GM23338 (cell line): ENCODE results near the gene PTCHD1. TPM values are rescaled to one million over a fixed set of nuclear protein-coding genes. Genes with fewer than 3 reads are reported as not detected.

Experiments used
- ATAC-seq: fragments of 200-7000 bp; cut with Tn5 transposase; 3 replicates; pipeline ENCODE4 v1.9.1; 2020
- DNase-seq: peaks from one replicate; pipeline ENCODE4 v3.0.0-alpha.2; 2015; ENCODE audit warnings: low spot score
- H2AFZ ChIP-seq: fragments of 200-600 bp; sonication (generic); 2 replicates; pipeline ENCODE4 v1.8.0; 2016; ENCODE audit warnings: antibody characterized with exemption, mild to moderate bottlenecking, moderate library complexity
- H3F3A ChIP-seq: fragments of 200-600 bp; sonication (generic); replicated peaks from 2 replicates; pipeline ENCODE4 v1.8.0; 2017; ENCODE audit warnings: antibody characterized with exemption, mixed run types, low read depth
- H3K27ac ChIP-seq: fragments of 200-600 bp; sonication (generic); 2 replicates; pipeline ENCODE4 v1.6.1; 2016; ENCODE audit warnings: low read depth
- H3K27me3 ChIP-seq: fragments of 200-600 bp; sonication (generic); 2 replicates; pipeline ENCODE4 v1.8.0; 2016; ENCODE audit warnings: mild to moderate bottlenecking, mixed run types, moderate library complexity; ENCODE audit not compliant: insufficient read depth
- H3K36me3 ChIP-seq: fragments of 200-600 bp; sonication (generic); 2 replicates; pipeline ENCODE4 v1.8.0; 2016; ENCODE audit warnings: mild to moderate bottlenecking; ENCODE audit not compliant: insufficient read depth
- H3K4me1 ChIP-seq: fragments of 200-600 bp; sonication (generic); 2 replicates; pipeline ENCODE4 v1.8.0; 2016; ENCODE audit warnings: mild to moderate bottlenecking, moderate library complexity; ENCODE audit not compliant: insufficient read depth
- H3K4me2 ChIP-seq: fragments of 200-600 bp; sonication (generic); 2 replicates; pipeline ENCODE4 v1.7.1; 2017; ENCODE audit warnings: mixed run types
- H3K4me3 ChIP-seq: fragments of 200-600 bp; sonication (generic); 2 replicates; pipeline ENCODE4 v1.6.1; 2016; ENCODE audit warnings: mixed run types
- H3K79me2 ChIP-seq: fragments of 200-600 bp; sonication (generic); replicated peaks from 2 replicates; pipeline ENCODE4 v1.8.0; 2017; ENCODE audit warnings: mild to moderate bottlenecking; ENCODE audit not compliant: insufficient read depth
- H3K9me2 ChIP-seq: fragments of 200-600 bp; sonication (generic); 2 replicates; pipeline ENCODE4 v1.8.0; 2017; ENCODE audit not compliant: insufficient read depth
- H4K20me1 ChIP-seq: fragments of 200-600 bp; sonication (generic); replicated peaks from 2 replicates; pipeline ENCODE4 v1.8.0; 2017; ENCODE audit warnings: mild to moderate bottlenecking; ENCODE audit not compliant: insufficient read depth
- H3K27ac Mint-ChIP-seq: 2 replicates; pipeline ENCODE4 v1.8.0; 2020; ENCODE audit warnings: inconsistent platforms, mild to moderate bottlenecking, moderate library complexity, mixed read lengths
- H3K27me3 Mint-ChIP-seq: 3 replicates; pipeline ENCODE4 v1.8.0; 2022; ENCODE audit warnings: low read depth, mild to moderate bottlenecking, moderate library complexity, mixed read lengths, inconsistent platforms; ENCODE audit not compliant: insufficient read depth, poor library complexity
- H3K36me3 Mint-ChIP-seq: 3 replicates; pipeline ENCODE4 v1.8.0; 2021; ENCODE audit warnings: low read depth, mild to moderate bottlenecking, inconsistent platforms, moderate library complexity, mixed read lengths
- H3K4me1 Mint-ChIP-seq: 3 replicates; pipeline ENCODE4 v1.8.0; 2020; ENCODE audit warnings: mild to moderate bottlenecking, inconsistent platforms, mixed read lengths
- H3K4me3 Mint-ChIP-seq: 3 replicates; pipeline ENCODE4 v1.8.0; 2021; ENCODE audit warnings: moderate library complexity, mild to moderate bottlenecking, inconsistent platforms, mixed read lengths
- H3K9me3 Mint-ChIP-seq: 3 replicates; pipeline ENCODE4 v1.8.0; 2020; ENCODE audit warnings: moderate library complexity, mild to moderate bottlenecking, inconsistent platforms, mixed read lengths
- CREB1 ChIP-seq: fragments of 250-450 bp; sonication (Bioruptor Pico); IDR thresholded peaks from 2 replicates; pipeline ENCODE4 v1.5.0; 2020; ENCODE audit warnings: low read depth, mild to moderate bottlenecking, moderate library complexity
- EZH2 ChIP-seq: fragments of 200-600 bp; sonication (generic); IDR thresholded peaks from one replicate; pipeline ENCODE4 v1.8.0; 2017; ENCODE audit warnings: antibody characterized with exemption, mild to moderate bottlenecking, low read depth; ENCODE audit not compliant: unreplicated experiment
- EZH2phosphoT487 ChIP-seq: fragments of 200-600 bp; sonication (generic); IDR thresholded peaks from one replicate; pipeline ENCODE4 v1.8.1; 2018; ENCODE audit warnings: antibody characterized with exemption; ENCODE audit not compliant: unreplicated experiment
- JUNB ChIP-seq: IDR thresholded peaks from one replicate; pipeline ENCODE4 v1.6.1; 2016; ENCODE audit warnings: antibody characterized with exemption; ENCODE audit not compliant: unreplicated experiment
- NANOG ChIP-seq: IDR thresholded peaks from 2 replicates; pipeline ENCODE4 v1.6.1; 2016; ENCODE audit warnings: antibody characterized with exemption, borderline replicate concordance
- POLR2AphosphoS5 ChIP-seq: IDR thresholded peaks from 2 replicates; pipeline ENCODE4 v1.6.1; 2016; ENCODE audit warnings: antibody characterized with exemption, low read depth
- STAT1 ChIP-seq: IDR thresholded peaks from one replicate; pipeline ENCODE4 v1.6.1; 2016; ENCODE audit warnings: antibody characterized with exemption; ENCODE audit not compliant: unreplicated experiment
- ZNF114 ChIP-seq: fragments of 250-450 bp; sonication (Bioruptor Pico); IDR thresholded peaks from 2 replicates; pipeline ENCODE4 v1.5.0; 2020; ENCODE audit warnings: mild to moderate bottlenecking, moderate library complexity
- ZNF331 ChIP-seq: fragments of 250-450 bp; sonication (Bioruptor Pico); IDR thresholded peaks from 2 replicates; pipeline ENCODE4 v1.5.0; 2020; ENCODE audit warnings: low read depth, mild to moderate bottlenecking, moderate library complexity
- polyA plus RNA-seq: library from polyadenylated mRNA; unstranded; fragments of >200 nt; fragmentation: Nextera tagmentation; extraction: Ambion mirVana; gene quantifications from 2 replicates; pipeline ENCODE4 v1.2.1, GENCODE V29; 2016
- total RNA-seq: library from RNA; depleted of rRNA; stranded (reverse); fragments of >200 nt; shearing (Covaris generic); gene quantifications from 2 replicates; pipeline ENCODE4 v1.2.3, GENCODE V29; 2014
- TF ChIP-seq, protein P1 (sequence below): IDR thresholded peaks from 2 replicates; pipeline ENCODE4 v1.6.1; 2016; ENCODE audit warnings: antibody characterized with exemption
- TF ChIP-seq, protein P2 (sequence below): fragments of 250-450 bp; sonication (Bioruptor Pico); IDR thresholded peaks from 2 replicates; pipeline ENCODE4 v1.5.0; 2020; ENCODE audit warnings: mild to moderate bottlenecking, moderate library complexity
- TF ChIP-seq, protein P3 (sequence below): IDR thresholded peaks from one replicate; pipeline ENCODE4 v1.6.1; 2018; ENCODE audit warnings: antibody characterized with exemption; ENCODE audit not compliant: unreplicated experiment
- TF ChIP-seq, protein P4 (sequence below), 2 experiments: fragments of 200-600 bp in 1 of 2; sonication (generic) in 1 of 2; conservative IDR thresholded peaks; 2 replicates each; pipeline versions ENCODE4 v1.5.1 to v1.6.1; 2016 to 2017; ENCODE audit warnings: antibody characterized with exemption in 2 of 2, low read depth in 2 of 2, mild to moderate bottlenecking in 2 of 2, moderate library complexity in 1 of 2

PTCHD1 gene
- total and polyA plus RNA-seq, 2 experiments from 2014 or later: 1.5 to 1.9 TPM

DNA sequence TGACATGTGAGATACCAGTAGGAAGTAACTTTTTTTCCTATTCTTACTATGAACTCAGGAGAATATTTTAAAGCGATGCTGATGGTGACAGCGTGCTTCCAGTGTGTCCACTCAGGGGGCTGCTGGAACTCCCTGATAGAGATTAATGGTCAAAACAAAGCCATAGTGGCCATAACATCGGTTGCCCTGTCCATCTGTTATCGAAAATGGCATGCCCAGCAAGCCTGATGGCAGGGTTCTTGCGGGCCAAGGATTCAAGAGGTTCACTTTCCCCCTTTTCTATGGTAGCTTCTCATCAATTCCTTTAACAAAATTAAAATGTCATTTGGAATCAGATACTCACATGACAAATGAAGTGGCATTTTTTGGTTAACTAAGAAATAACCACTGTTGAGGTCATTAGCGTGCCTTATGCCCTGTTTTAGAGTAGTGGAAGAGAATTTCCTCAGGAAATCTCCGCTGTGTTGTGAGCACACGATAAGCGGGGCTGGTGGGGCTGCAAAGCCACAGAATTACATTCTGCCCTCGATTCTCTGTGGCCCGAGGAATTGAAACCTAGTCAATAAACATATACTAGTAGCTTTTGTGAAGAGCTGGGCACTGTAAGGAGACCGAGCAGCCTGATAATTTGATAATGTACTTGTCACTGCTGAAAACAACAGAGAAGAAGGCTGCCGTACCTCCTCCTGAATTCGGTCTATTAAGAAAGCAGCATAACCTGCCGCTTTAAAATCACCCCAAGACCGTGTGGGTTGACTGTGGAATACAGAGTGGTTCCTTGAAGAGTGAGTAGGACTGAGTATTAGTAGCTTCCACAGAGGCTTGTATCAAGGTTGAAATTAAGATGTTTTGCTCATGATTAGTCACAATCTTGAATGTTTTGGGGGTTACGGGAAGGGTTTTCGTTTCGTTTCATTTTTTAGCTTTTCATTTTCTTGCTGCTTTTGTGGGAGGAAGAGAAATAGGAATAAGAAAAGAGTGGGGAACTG, 46.7 kb downstream of the PTCHD1 start:
- Histone ChIP-seq H3K79me2 (no peaks in the 10 kb centered on the region), H4K20me1 (no peaks in the 10 kb centered on the region), H3K27me3 (no peaks in the 10 kb centered on the region), H3K4me3 (no peak overlapping the region), H3K4me2 (no peak overlapping the region; the same call in 1 of the 2 replicates), H2AFZ (no peak overlapping the region), H3K4me1 (peaks cover 8% of the 10 kb centered on the region), H3K36me3 (no peaks in the 10 kb centered on the region), H3K27ac (peak overlapping the region; percentile 59; the same call in 1 of the 2 replicates), H3K9me2 (no peaks in the 10 kb centered on the region), H3F3A (no peaks in the 10 kb centered on the region)
- DNase-seq (no peak), ATAC-seq (no peak)
- TF ChIP-seq, protein P1, sequence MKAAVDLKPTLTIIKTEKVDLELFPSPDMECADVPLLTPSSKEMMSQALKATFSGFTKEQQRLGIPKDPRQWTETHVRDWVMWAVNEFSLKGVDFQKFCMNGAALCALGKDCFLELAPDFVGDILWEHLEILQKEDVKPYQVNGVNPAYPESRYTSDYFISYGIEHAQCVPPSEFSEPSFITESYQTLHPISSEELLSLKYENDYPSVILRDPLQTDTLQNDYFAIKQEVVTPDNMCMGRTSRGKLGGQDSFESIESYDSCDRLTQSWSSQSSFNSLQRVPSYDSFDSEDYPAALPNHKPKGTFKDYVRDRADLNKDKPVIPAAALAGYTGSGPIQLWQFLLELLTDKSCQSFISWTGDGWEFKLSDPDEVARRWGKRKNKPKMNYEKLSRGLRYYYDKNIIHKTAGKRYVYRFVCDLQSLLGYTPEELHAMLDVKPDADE: no peak
- no peak for TF ChIP-seq NANOG
- TF ChIP-seq, protein P2, sequence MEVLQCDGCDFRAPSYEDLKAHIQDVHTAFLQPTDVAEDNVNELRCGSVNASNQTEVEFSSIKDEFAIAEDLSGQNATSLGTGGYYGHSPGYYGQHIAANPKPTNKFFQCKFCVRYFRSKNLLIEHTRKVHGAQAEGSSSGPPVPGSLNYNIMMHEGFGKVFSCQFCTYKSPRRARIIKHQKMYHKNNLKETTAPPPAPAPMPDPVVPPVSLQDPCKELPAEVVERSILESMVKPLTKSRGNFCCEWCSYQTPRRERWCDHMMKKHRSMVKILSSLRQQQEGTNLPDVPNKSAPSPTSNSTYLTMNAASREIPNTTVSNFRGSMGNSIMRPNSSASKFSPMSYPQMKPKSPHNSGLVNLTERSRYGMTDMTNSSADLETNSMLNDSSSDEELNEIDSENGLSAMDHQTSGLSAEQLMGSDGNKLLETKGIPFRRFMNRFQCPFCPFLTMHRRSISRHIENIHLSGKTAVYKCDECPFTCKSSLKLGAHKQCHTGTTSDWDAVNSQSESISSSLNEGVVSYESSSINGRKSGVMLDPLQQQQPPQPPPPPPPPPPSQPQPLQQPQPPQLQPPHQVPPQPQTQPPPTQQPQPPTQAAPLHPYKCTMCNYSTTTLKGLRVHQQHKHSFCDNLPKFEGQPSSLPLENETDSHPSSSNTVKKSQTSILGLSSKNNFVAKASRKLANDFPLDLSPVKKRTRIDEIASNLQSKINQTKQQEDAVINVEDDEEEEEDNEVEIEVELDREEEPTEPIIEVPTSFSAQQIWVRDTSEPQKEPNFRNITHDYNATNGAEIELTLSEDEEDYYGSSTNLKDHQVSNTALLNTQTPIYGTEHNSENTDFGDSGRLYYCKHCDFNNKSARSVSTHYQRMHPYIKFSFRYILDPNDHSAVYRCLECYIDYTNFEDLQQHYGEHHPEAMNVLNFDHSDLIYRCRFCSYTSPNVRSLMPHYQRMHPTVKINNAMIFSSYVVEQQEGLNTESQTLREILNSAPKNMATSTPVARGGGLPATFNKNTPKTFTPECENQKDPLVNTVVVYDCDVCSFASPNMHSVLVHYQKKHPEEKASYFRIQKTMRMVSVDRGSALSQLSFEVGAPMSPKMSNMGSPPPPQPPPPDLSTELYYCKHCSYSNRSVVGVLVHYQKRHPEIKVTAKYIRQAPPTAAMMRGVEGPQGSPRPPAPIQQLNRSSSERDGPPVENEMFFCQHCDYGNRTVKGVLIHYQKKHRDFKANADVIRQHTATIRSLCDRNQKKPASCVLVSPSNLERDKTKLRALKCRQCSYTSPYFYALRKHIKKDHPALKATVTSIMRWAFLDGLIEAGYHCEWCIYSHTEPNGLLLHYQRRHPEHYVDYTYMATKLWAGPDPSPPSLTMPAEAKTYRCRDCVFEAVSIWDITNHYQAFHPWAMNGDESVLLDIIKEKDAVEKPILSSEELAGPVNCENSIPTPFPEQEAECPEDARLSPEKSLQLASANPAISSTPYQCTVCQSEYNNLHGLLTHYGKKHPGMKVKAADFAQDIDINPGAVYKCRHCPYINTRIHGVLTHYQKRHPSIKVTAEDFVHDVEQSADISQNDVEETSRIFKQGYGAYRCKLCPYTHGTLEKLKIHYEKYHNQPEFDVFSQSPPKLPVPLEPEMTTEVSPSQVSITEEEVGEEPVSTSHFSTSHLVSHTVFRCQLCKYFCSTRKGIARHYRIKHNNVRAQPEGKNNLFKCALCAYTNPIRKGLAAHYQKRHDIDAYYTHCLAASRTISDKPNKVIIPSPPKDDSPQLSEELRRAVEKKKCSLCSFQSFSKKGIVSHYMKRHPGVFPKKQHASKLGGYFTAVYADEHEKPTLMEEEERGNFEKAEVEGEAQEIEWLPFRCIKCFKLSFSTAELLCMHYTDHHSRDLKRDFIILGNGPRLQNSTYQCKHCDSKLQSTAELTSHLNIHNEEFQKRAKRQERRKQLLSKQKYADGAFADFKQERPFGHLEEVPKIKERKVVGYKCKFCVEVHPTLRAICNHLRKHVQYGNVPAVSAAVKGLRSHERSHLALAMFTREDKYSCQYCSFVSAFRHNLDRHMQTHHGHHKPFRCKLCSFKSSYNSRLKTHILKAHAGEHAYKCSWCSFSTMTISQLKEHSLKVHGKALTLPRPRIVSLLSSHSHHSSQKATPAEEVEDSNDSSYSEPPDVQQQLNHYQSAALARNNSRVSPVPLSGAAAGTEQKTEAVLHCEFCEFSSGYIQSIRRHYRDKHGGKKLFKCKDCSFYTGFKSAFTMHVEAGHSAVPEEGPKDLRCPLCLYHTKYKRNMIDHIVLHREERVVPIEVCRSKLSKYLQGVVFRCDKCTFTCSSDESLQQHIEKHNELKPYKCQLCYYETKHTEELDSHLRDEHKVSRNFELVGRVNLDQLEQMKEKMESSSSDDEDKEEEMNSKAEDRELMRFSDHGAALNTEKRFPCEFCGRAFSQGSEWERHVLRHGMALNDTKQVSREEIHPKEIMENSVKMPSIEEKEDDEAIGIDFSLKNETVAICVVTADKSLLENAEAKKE (CRISPR knock-in tag): no peak
- TF ChIP-seq EZH2phosphoT487: no peak
- TF ChIP-seq, protein P3, sequence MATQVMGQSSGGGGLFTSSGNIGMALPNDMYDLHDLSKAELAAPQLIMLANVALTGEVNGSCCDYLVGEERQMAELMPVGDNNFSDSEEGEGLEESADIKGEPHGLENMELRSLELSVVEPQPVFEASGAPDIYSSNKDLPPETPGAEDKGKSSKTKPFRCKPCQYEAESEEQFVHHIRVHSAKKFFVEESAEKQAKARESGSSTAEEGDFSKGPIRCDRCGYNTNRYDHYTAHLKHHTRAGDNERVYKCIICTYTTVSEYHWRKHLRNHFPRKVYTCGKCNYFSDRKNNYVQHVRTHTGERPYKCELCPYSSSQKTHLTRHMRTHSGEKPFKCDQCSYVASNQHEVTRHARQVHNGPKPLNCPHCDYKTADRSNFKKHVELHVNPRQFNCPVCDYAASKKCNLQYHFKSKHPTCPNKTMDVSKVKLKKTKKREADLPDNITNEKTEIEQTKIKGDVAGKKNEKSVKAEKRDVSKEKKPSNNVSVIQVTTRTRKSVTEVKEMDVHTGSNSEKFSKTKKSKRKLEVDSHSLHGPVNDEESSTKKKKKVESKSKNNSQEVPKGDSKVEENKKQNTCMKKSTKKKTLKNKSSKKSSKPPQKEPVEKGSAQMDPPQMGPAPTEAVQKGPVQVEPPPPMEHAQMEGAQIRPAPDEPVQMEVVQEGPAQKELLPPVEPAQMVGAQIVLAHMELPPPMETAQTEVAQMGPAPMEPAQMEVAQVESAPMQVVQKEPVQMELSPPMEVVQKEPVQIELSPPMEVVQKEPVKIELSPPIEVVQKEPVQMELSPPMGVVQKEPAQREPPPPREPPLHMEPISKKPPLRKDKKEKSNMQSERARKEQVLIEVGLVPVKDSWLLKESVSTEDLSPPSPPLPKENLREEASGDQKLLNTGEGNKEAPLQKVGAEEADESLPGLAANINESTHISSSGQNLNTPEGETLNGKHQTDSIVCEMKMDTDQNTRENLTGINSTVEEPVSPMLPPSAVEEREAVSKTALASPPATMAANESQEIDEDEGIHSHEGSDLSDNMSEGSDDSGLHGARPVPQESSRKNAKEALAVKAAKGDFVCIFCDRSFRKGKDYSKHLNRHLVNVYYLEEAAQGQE: no peak
- no peak for TF ChIP-seq STAT1
- TF ChIP-seq, protein P4, sequence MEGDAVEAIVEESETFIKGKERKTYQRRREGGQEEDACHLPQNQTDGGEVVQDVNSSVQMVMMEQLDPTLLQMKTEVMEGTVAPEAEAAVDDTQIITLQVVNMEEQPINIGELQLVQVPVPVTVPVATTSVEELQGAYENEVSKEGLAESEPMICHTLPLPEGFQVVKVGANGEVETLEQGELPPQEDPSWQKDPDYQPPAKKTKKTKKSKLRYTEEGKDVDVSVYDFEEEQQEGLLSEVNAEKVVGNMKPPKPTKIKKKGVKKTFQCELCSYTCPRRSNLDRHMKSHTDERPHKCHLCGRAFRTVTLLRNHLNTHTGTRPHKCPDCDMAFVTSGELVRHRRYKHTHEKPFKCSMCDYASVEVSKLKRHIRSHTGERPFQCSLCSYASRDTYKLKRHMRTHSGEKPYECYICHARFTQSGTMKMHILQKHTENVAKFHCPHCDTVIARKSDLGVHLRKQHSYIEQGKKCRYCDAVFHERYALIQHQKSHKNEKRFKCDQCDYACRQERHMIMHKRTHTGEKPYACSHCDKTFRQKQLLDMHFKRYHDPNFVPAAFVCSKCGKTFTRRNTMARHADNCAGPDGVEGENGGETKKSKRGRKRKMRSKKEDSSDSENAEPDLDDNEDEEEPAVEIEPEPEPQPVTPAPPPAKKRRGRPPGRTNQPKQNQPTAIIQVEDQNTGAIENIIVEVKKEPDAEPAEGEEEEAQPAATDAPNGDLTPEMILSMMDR (conservative IDR thresholded peaks at IDR 0.05; ENCODE audit: low read depth in 2 of 2): no peak
- TF ChIP-seq EZH2: no peak
- TF ChIP-seq JUNB: no peak
- TF ChIP-seq ZNF114 (CRISPR knock-in tag): no peak
- TF ChIP-seq CREB1 (CRISPR knock-in tag): no peak
- no peak for TF ChIP-seq ZNF331 (CRISPR knock-in tag)
- no peak for TF ChIP-seq POLR2AphosphoS5
- Mint-ChIP-seq H3K27me3 (no peaks in the 10 kb centered on the region), H3K9me3 (no peaks in the 10 kb centered on the region), H3K4me1 (peaks cover 21% of the 10 kb centered on the region), H3K27ac (peak overlapping the region; percentile 39; the same call in 1 of the 2 replicates), H3K4me3 (no peak overlapping the region), H3K36me3 (0 out of 3 replicates have a peak, but pooled peaks cover 4% of the 10 kb centered on the region)
